Mesenchymal stem cell (in vitro differentiated cells and primary cell): ENCODE measurements around the gene CDH12.

Source experiments
- DNase-seq: peaks from one replicate; pipeline ENCODE4 v3.0.0-alpha.2; 2013
- H2AFZ ChIP-seq: one replicate; pipeline ENCODE4 v1.6.1; 2013; ENCODE audit warnings: low read depth, mild to moderate bottlenecking, control low read depth, inconsistent platforms, low read length, moderate library complexity
- H2AK5ac ChIP-seq: 2 replicates; pipeline ENCODE4 v1.6.1; 2013; ENCODE audit warnings: low read length, moderate library complexity, mild to moderate bottlenecking, inconsistent platforms; ENCODE audit not compliant: severe bottlenecking
- H2BK120ac ChIP-seq: one replicate; pipeline ENCODE4 v1.6.1; 2013; ENCODE audit warnings: low read depth, mild to moderate bottlenecking, inconsistent platforms, low read length, moderate library complexity
- H2BK12ac ChIP-seq, 2 experiments: one replicate each; pipeline ENCODE4 v1.6.1; 2013; ENCODE audit warnings: inconsistent platforms in 2 of 2, low read length in 2 of 2, mild to moderate bottlenecking in 2 of 2, moderate library complexity in 2 of 2, control low read depth in 1 of 2
- H2BK15ac ChIP-seq: one replicate; pipeline ENCODE4 v1.6.1; 2013; ENCODE audit warnings: mild to moderate bottlenecking, low read depth, inconsistent platforms; ENCODE audit not compliant: poor library complexity, severe bottlenecking
- H2BK5ac ChIP-seq: 2 replicates; pipeline ENCODE4 v1.6.1; 2013; ENCODE audit warnings: low read depth, mild to moderate bottlenecking, low read length, control low read depth, inconsistent platforms; ENCODE audit not compliant: poor library complexity, severe bottlenecking
- H3K14ac ChIP-seq, 2 experiments: one replicate each; pipeline ENCODE4 v1.6.1; 2013; ENCODE audit warnings: inconsistent platforms in 2 of 2, low read length in 2 of 2, control low read depth in 1 of 2, mild to moderate bottlenecking in 1 of 2, moderate library complexity in 1 of 2
- H3K18ac ChIP-seq, 2 experiments: one replicate each; pipeline ENCODE4 v1.6.1; 2013; ENCODE audit warnings: inconsistent platforms in 2 of 2, low read length in 2 of 2, control low read depth in 1 of 2, low read depth in 1 of 2, mild to moderate bottlenecking in 1 of 2
- H3K23ac ChIP-seq, 2 experiments: one replicate each; pipeline ENCODE4 v1.6.1; 2013; ENCODE audit warnings: inconsistent platforms in 2 of 2, low read length in 2 of 2, mild to moderate bottlenecking in 2 of 2, moderate library complexity in 2 of 2, control low read depth in 1 of 2
- H3K27ac ChIP-seq: 2 replicates; pipeline ENCODE4 v1.5.1; 2013; ENCODE audit warnings: mild to moderate bottlenecking, moderate library complexity, low read length, control low read depth, inconsistent platforms; ENCODE audit not compliant: poor library complexity, severe bottlenecking
- H3K27me3 ChIP-seq, 2 experiments: 2 replicates each; pipeline versions ENCODE4 v1.6.1 to v1.7.0; 2013; ENCODE audit warnings: low read length in 2 of 2, mild to moderate bottlenecking in 2 of 2, moderate library complexity in 2 of 2, control low read depth in 1 of 2, inconsistent platforms in 1 of 2; ENCODE audit not compliant: control insufficient read depth in 1 of 2, insufficient read depth in 1 of 2
- H3K36me3 ChIP-seq, 2 experiments: 2 replicates each; pipeline versions ENCODE4 v1.6.1 to v1.7.0; 2013; ENCODE audit warnings: low read length in 2 of 2, control low read depth in 1 of 2, inconsistent platforms in 1 of 2, low read depth in 1 of 2, mild to moderate bottlenecking in 1 of 2; ENCODE audit not compliant: insufficient read depth in 2 of 2, control insufficient read depth in 1 of 2
- H3K4ac ChIP-seq, 2 experiments: one replicate each; pipeline ENCODE4 v1.6.1; 2013; ENCODE audit warnings: inconsistent platforms in 2 of 2, low read length in 2 of 2, mild to moderate bottlenecking in 2 of 2, moderate library complexity in 2 of 2, control low read depth in 1 of 2, low read depth in 1 of 2
- H3K4me1 ChIP-seq: 2 replicates; pipeline ENCODE4 v1.6.1; 2013; ENCODE audit warnings: low read depth, low read length, control low read depth; ENCODE audit not compliant: control insufficient read depth, insufficient read depth
- H3K4me2 ChIP-seq: 2 replicates; pipeline ENCODE4 v1.6.1; 2013; ENCODE audit warnings: low read length, mild to moderate bottlenecking, inconsistent platforms; ENCODE audit not compliant: poor library complexity, severe bottlenecking
- H3K4me3 ChIP-seq, 2 experiments: 2 replicates each; pipeline versions ENCODE4 v1.5.1 to v1.7.0; 2013; ENCODE audit warnings: low read length in 2 of 2, mild to moderate bottlenecking in 2 of 2, control low read depth in 1 of 2, low read depth in 1 of 2; ENCODE audit not compliant: insufficient read depth in 1 of 2
- H3K79me1 ChIP-seq: replicated peaks from 2 replicates; pipeline ENCODE4 v1.6.1; 2013; ENCODE audit warnings: mild to moderate bottlenecking, control low read depth, low read length, inconsistent platforms; ENCODE audit not compliant: poor library complexity, severe bottlenecking
- H3K9ac ChIP-seq: 2 replicates; pipeline ENCODE4 v1.7.0; 2013; ENCODE audit warnings: mild to moderate bottlenecking, low read length, moderate library complexity
- H3K9me3 ChIP-seq: 2 replicates; pipeline ENCODE4 v1.7.0; 2013; ENCODE audit warnings: mild to moderate bottlenecking, low read length; ENCODE audit not compliant: control insufficient read depth
- H4K8ac ChIP-seq: one replicate; pipeline ENCODE4 v1.6.1; 2013; ENCODE audit warnings: inconsistent platforms, mild to moderate bottlenecking, low read length, moderate library complexity
- H4K91ac ChIP-seq: one replicate; pipeline ENCODE4 v1.6.1; 2013; ENCODE audit warnings: mild to moderate bottlenecking, low read length, inconsistent platforms
- WGBS: methylation state at CpG from one replicate; pipeline ENCODE4 v1.1.7; 2013; ENCODE audit warnings: mixed read lengths; 5-methylcytosine and 5-hydroxymethylcytosine counted together

The CDH12 gene

GRCh38 chr5:22250528-22250927 lies 602.6 kb downstream of the CDH12 start:
- Histone ChIP-seq H3K27ac (no peak overlapping the region), H3K4ac (no peak overlapping the region), H3K79me1 (no peaks in the 10 kb centered on the region), H2BK5ac (no peak overlapping the region), H3K4me2 (no peak overlapping the region), H3K23ac (no peak overlapping the region), H3K4me1 (no peaks in the 10 kb centered on the region), H2BK120ac (no peak overlapping the region), H3K14ac (no peak overlapping the region), H3K27me3 (no peaks in the 10 kb centered on the region), H2BK15ac (no peak overlapping the region), H3K9ac (no peak overlapping the region), H2AK5ac (no peak overlapping the region), H3K4me3 (no peak overlapping the region), H4K8ac (no peak overlapping the region), H3K9me3 (no peaks in the 10 kb centered on the region), H2AFZ (no peak overlapping the region), H3K36me3 (no peaks in the 10 kb centered on the region), H2BK12ac (no peak overlapping the region), H4K91ac (no peak overlapping the region), H3K18ac (no peak overlapping the region)
- WGBS: 63% methylated on average over 4 of the region's 4 CpGs
- DNase-seq: no peak

DNA sequence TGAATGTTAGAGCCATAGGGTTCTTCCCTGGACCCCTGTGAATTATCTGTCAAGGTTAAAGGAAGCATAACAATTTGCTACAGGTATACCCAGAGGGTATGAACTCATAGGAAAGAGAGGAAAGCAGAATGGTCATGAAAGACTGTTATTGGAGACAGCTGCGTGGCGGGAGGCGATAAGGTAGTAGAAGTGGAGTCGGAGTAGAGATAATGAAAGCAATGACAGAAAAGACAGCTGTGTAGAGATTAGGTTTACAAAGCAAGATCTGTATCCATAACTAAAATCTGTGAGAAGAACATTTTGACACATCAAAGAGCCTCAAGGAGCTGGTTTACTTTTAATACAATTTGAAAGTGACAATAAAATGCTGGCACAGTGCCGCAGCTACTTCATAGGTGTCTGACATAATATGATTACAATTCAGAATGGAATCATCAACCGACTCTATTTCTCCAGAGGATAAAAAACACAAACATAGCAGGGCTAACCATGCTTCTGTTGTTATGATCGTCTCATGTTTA lies 603.9 kb downstream of the CDH12 start:
- Histone ChIP-seq H2BK12ac (no peak overlapping the region), H3K14ac (no peak overlapping the region), H3K36me3 (no peaks in the 10 kb centered on the region), H3K4me2 (no peak overlapping the region), H3K23ac (no peak overlapping the region), H2BK15ac (no peak overlapping the region), H2BK120ac (no peak overlapping the region), H2BK5ac (no peak overlapping the region), H4K8ac (no peak overlapping the region), H3K4ac (no peak overlapping the region), H3K27ac (no peak overlapping the region), H3K9me3 (no peaks in the 10 kb centered on the region), H3K79me1 (no peaks in the 10 kb centered on the region), H3K18ac (no peak overlapping the region), H2AFZ (no peak overlapping the region), H3K9ac (no peak overlapping the region), H4K91ac (no peak overlapping the region), H3K27me3 (no peaks in the 10 kb centered on the region), H3K4me3 (no peak overlapping the region), H3K4me1 (no peaks in the 10 kb centered on the region), H2AK5ac (no peak overlapping the region)
- 96% methylated on average over 6 of the region's 7 CpGs for WGBS
- no peak for DNase-seq

DNA sequence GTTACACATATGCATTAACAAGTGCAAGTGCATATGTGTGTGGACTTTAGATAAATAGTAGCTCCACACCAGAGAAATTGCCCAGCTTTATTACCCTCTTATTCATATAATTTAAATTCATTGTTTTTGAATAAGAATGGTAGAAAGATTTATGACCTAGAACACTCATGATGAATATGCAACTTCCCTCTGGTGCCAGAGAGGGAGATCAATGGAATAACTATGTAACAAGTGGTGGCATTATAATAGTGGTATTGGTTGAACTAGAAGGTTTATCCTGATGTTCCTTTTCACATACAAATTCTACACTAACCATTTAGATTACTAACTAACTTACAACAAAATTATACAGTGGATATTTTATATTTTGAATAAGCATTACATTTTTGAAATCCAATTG lies 607.4 kb downstream of the CDH12 start:
- Histone ChIP-seq H3K4ac (no peak overlapping the region), H2BK120ac (no peak overlapping the region), H4K91ac (no peak overlapping the region), H2AFZ (no peak overlapping the region), H2BK5ac (no peak overlapping the region), H3K14ac (no peak overlapping the region), H3K4me2 (no peak overlapping the region), H4K8ac (no peak overlapping the region), H2BK15ac (no peak overlapping the region), H3K23ac (no peak overlapping the region), H3K9me3 (no peaks in the 10 kb centered on the region), H3K4me1 (no peaks in the 10 kb centered on the region), H3K9ac (no peak overlapping the region), H3K27me3 (no peaks in the 10 kb centered on the region), H3K18ac (no peak overlapping the region), H3K36me3 (no peaks in the 10 kb centered on the region), H3K4me3 (no peak overlapping the region), H2AK5ac (no peak overlapping the region), H3K79me1 (no peaks in the 10 kb centered on the region), H2BK12ac (no peak overlapping the region), H3K27ac (no peak overlapping the region)
- no peak for DNase-seq

DNA sequence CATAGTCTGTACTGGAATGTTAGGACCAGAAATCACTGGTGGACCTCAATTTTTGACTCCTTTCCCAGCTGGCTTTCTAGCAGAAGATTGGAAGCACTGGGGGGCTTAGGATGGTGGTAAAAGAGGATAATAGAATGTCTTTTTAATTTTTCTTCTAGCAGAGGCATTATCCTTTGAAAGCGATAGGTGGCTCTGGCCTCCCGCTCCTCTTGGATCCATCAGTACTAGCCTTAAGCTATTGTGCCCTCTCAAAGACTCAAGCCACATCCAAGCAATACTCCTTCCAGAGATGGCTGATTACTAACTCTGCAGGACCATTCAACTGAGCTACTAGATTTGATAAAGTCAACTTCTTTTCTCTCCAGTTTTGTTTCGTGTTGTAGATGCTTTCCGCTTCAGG lies 610.6 kb downstream of the CDH12 start:
- Histone ChIP-seq H2AFZ (no peak overlapping the region), H4K8ac (no peak overlapping the region), H3K9me3 (peaks cover 2% of the 10 kb centered on the region), H3K36me3 (no peaks in the 10 kb centered on the region), H3K27ac (no peak overlapping the region), H3K18ac (no peak overlapping the region), H2BK120ac (no peak overlapping the region), H2AK5ac (no peak overlapping the region), H3K14ac (no peak overlapping the region), H2BK5ac (no peak overlapping the region), H3K9ac (no peak overlapping the region), H3K4me1 (no peaks in the 10 kb centered on the region), H3K4me2 (no peak overlapping the region), H2BK15ac (no peak overlapping the region), H3K79me1 (no peaks in the 10 kb centered on the region), H3K23ac (no peak overlapping the region), H3K4me3 (no peak overlapping the region), H4K91ac (no peak overlapping the region), H3K27me3 (no peaks in the 10 kb centered on the region), H3K4ac (no peak overlapping the region), H2BK12ac (no peak overlapping the region)
- DNase-seq: no peak
- 49% methylated on average over 4 of the region's 4 CpGs for WGBS
